ENCODE results near the gene TBC1D23.

GRCh38 chr3:100234364-100234763, 26.4 kb upstream of the TBC1D23 start:
- TF ChIP-seq POLR2AphosphoS5 (IDR thresholded peaks at IDR 0.05), result no peak
- TF ChIP-seq, protein P1, sequence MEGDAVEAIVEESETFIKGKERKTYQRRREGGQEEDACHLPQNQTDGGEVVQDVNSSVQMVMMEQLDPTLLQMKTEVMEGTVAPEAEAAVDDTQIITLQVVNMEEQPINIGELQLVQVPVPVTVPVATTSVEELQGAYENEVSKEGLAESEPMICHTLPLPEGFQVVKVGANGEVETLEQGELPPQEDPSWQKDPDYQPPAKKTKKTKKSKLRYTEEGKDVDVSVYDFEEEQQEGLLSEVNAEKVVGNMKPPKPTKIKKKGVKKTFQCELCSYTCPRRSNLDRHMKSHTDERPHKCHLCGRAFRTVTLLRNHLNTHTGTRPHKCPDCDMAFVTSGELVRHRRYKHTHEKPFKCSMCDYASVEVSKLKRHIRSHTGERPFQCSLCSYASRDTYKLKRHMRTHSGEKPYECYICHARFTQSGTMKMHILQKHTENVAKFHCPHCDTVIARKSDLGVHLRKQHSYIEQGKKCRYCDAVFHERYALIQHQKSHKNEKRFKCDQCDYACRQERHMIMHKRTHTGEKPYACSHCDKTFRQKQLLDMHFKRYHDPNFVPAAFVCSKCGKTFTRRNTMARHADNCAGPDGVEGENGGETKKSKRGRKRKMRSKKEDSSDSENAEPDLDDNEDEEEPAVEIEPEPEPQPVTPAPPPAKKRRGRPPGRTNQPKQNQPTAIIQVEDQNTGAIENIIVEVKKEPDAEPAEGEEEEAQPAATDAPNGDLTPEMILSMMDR (IDR thresholded peaks at IDR 0.05), result no peak
